HUES48 (cell line): ENCODE measurements around the gene PRUNE2.
A peak's percentile ranks its signal among the peaks of the same experiment; 100 is the strongest.

ENCODE experiments used
- H3K27ac ChIP-seq: one replicate; pipeline ENCODE4 v1.7.0; 2013; ENCODE audit warnings: low read depth, low read length, inconsistent platforms
- H3K27me3 ChIP-seq: 2 replicates; pipeline ENCODE4 v1.6.1; 2013; ENCODE audit warnings: mild to moderate bottlenecking, low read length; ENCODE audit not compliant: control insufficient read depth, insufficient read depth
- H3K36me3 ChIP-seq: 2 replicates; pipeline ENCODE4 v1.6.1; 2013; ENCODE audit warnings: low read length; ENCODE audit not compliant: control insufficient read depth, insufficient read depth
- H3K4me1 ChIP-seq: 2 replicates; pipeline ENCODE4 v1.6.1; 2013; ENCODE audit warnings: mild to moderate bottlenecking, low read length; ENCODE audit not compliant: control insufficient read depth, insufficient read depth
- H3K4me3 ChIP-seq: 2 replicates; pipeline ENCODE4 v1.5.1; 2013; ENCODE audit warnings: mild to moderate bottlenecking, low read depth, low read length
- H3K9ac ChIP-seq: 2 replicates; pipeline ENCODE4 v1.6.1; 2013; ENCODE audit warnings: mild to moderate bottlenecking, low read depth, low read length, moderate library complexity
- H3K9me3 ChIP-seq: 2 replicates; pipeline ENCODE4 v1.6.1; 2013; ENCODE audit warnings: low read length; ENCODE audit not compliant: control insufficient read depth, insufficient read depth

Gene PRUNE2

GRCh38 chr9:76898786-76899185, 7.1 kb downstream of the PRUNE2 start:
- no peak overlapping the region for H3K4me3 ChIP-seq
- no peak overlapping the region for H3K9ac ChIP-seq
- H3K27ac ChIP-seq: no peak overlapping the region
- H3K4me1 ChIP-seq: peaks cover 7% of the 10 kb centered on the region; the same call in 1 of the 2 replicates
- H3K36me3 ChIP-seq: no peaks in the 10 kb centered on the region
- no peaks in the 10 kb centered on the region for H3K9me3 ChIP-seq
- no peaks in the 10 kb centered on the region for H3K27me3 ChIP-seq

- Histone ChIP-seq H3K4me1 (peaks cover 7% of the 10 kb centered on the region; the same call in 1 of the 2 replicates), H3K9ac (no peak overlapping the region), H3K27me3 (no peaks in the 10 kb centered on the region), H3K36me3 (no peaks in the 10 kb centered on the region), H3K9me3 (no peaks in the 10 kb centered on the region), H3K4me3 (no peak overlapping the region), H3K27ac (no peak overlapping the region)
Observed at GRCh38 chr9:76897804-76898525, 7.9 kb downstream of the PRUNE2 start.

- H3K27ac ChIP-seq: no peak overlapping the region
- no peaks in the 10 kb centered on the region for H3K9me3 ChIP-seq
- H3K9ac ChIP-seq: no peak overlapping the region
- H3K27me3 ChIP-seq: no peaks in the 10 kb centered on the region
- no peaks in the 10 kb centered on the region for H3K4me1 ChIP-seq
- no peaks in the 10 kb centered on the region for H3K36me3 ChIP-seq
- H3K4me3 ChIP-seq: no peak overlapping the region
Observed at GRCh38 chr9:76896035-76896434, 9.9 kb downstream of the PRUNE2 start.

GRCh38 chr9:76895186-76895585, 10.7 kb downstream of the PRUNE2 start:
- Histone ChIP-seq H3K4me1 (no peaks in the 10 kb centered on the region), H3K27ac (no peak overlapping the region), H3K27me3 (no peaks in the 10 kb centered on the region), H3K36me3 (no peaks in the 10 kb centered on the region), H3K4me3 (no peak overlapping the region), H3K9me3 (no peaks in the 10 kb centered on the region), H3K9ac (no peak overlapping the region)

- H3K27ac ChIP-seq: no peak overlapping the region
- no peak overlapping the region for H3K9ac ChIP-seq
- H3K4me3 ChIP-seq: no peak overlapping the region
- H3K36me3 ChIP-seq: no peaks in the 10 kb centered on the region
- H3K9me3 ChIP-seq: no peaks in the 10 kb centered on the region
- no peaks in the 10 kb centered on the region for H3K4me1 ChIP-seq
- H3K27me3 ChIP-seq: no peaks in the 10 kb centered on the region
Observed at GRCh38 chr9:76894198-76894597, 11.7 kb downstream of the PRUNE2 start.

GRCh38 chr9:76893395-76893932, 12.4 kb downstream of the PRUNE2 start:
- Histone ChIP-seq H3K9ac (no peak overlapping the region), H3K36me3 (no peaks in the 10 kb centered on the region), H3K9me3 (no peaks in the 10 kb centered on the region), H3K27ac (no peak overlapping the region), H3K4me1 (no peaks in the 10 kb centered on the region), H3K4me3 (no peak overlapping the region), H3K27me3 (no peaks in the 10 kb centered on the region)

GRCh38 chr9:76891874-76892273, 14.0 kb downstream of the PRUNE2 start:
- no peaks in the 10 kb centered on the region for H3K27me3 ChIP-seq
- H3K9ac ChIP-seq: no peak overlapping the region
- no peak overlapping the region for H3K4me3 ChIP-seq
- no peaks in the 10 kb centered on the region for H3K9me3 ChIP-seq
- peaks cover 11% of the 10 kb centered on the region for H3K4me1 ChIP-seq
- no peak overlapping the region for H3K27ac ChIP-seq
- no peaks in the 10 kb centered on the region for H3K36me3 ChIP-seq

GRCh38 chr9:76891279-76891678, 14.6 kb downstream of the PRUNE2 start:
- no peaks in the 10 kb centered on the region for H3K9me3 ChIP-seq
- peaks cover 11% of the 10 kb centered on the region for H3K4me1 ChIP-seq
- H3K9ac ChIP-seq: no peak overlapping the region
- H3K27me3 ChIP-seq: no peaks in the 10 kb centered on the region
- H3K27ac ChIP-seq: no peak overlapping the region
- H3K4me3 ChIP-seq: no peak overlapping the region
- H3K36me3 ChIP-seq: no peaks in the 10 kb centered on the region

- Histone ChIP-seq H3K4me3 (no peak overlapping the region), H3K27me3 (no peaks in the 10 kb centered on the region), H3K27ac (peak overlapping the region; percentile 85), H3K9me3 (no peaks in the 10 kb centered on the region), H3K4me1 (peaks cover 24% of the 10 kb centered on the region), H3K9ac (peak overlapping the region; percentile 46; the same call in 1 of the 2 replicates), H3K36me3 (no peaks in the 10 kb centered on the region)
Observed at GRCh38 chr9:76887951-76888350, 18.0 kb downstream of the PRUNE2 start.

- Histone ChIP-seq H3K9ac (peak overlapping the region; percentile 46; the same call in 1 of the 2 replicates), H3K4me3 (no peak overlapping the region), H3K36me3 (no peaks in the 10 kb centered on the region), H3K27ac (peak overlapping the region; percentile 85), H3K9me3 (no peaks in the 10 kb centered on the region), H3K27me3 (no peaks in the 10 kb centered on the region), H3K4me1 (peaks cover 24% of the 10 kb centered on the region)
Observed at GRCh38 chr9:76887003-76887821, 18.7 kb downstream of the PRUNE2 start.

GRCh38 chr9:76886318-76886717, 19.6 kb downstream of the PRUNE2 start:
- Histone ChIP-seq H3K9ac (no peak overlapping the region), H3K9me3 (no peaks in the 10 kb centered on the region), H3K4me1 (peaks cover 24% of the 10 kb centered on the region), H3K4me3 (no peak overlapping the region), H3K27ac (no peak overlapping the region), H3K36me3 (no peaks in the 10 kb centered on the region), H3K27me3 (no peaks in the 10 kb centered on the region)
